HS-27A (cell line): ENCODE results near the gene HOXB9.

ENCODE experiments used
- DNase-seq: peaks from one replicate; pipeline ENCODE4 v3.0.0-alpha.2; 2012; ENCODE audit warnings: low read depth, missing footprints

HOXB9 gene

GRCh38 chr17:48610282-48611211, 15.6 kb downstream of the HOXB9 start, which contains the start of gene HOXB7:
Gene HOXB7, minus strand, starts transcription at chr17:48611017. Its CDS starts 99 bp downstream, at chr17:48610918.
- DNase-seq = no peak

GRCh38 chr17:48609759-48610281, 16.3 kb downstream of the HOXB9 start:
- DNase-seq = no peak

- no peak for DNase-seq
Observed at GRCh38 chr17:48609033-48609432, 17.1 kb downstream of the HOXB9 start.

GRCh38 chr17:48608494-48608834, 17.7 kb downstream of the HOXB9 start:
- no peak for DNase-seq

GRCh38 chr17:48606892-48607614, 19.1 kb downstream of the HOXB9 start:
- DNase-seq = no peak

- DNase-seq = no peak
Observed at GRCh38 chr17:48605991-48606891, 19.9 kb downstream of the HOXB9 start.

GRCh38 chr17:48605409-48605919, 20.7 kb downstream of the HOXB9 start:
- no peak for DNase-seq

GRCh38 chr17:48604770-48605329, 21.3 kb downstream of the HOXB9 start, which contains the start of gene HOXB6:
Gene HOXB6, minus strand, starts transcription at chr17:48604986. Its CDS starts 6,836 bp downstream, at chr17:48598150.
- no peak for DNase-seq

- DNase-seq = no peak
Observed at GRCh38 chr17:48603959-48604769, 22.0 kb downstream of the HOXB9 start.

GRCh38 chr17:48601539-48602425, 24.4 kb downstream of the HOXB9 start:
- no peak for DNase-seq

GRCh38 chr17:48601207-48601538, 25.0 kb downstream of the HOXB9 start:
- no peak for DNase-seq

- DNase-seq = no peak
Observed at GRCh38 chr17:48600244-48601098, 25.7 kb downstream of the HOXB9 start.

- no peak for DNase-seq
Observed at GRCh38 chr17:48599354-48599753, 26.8 kb downstream of the HOXB9 start.

GRCh38 chr17:48598736-48599135, 27.4 kb downstream of the HOXB9 start:
- DNase-seq = no peak

GRCh38 chr17:48597778-48598631, 28.2 kb downstream of the HOXB9 start:
- DNase-seq = no peak

GRCh38 chr17:48597528-48597777, 28.7 kb downstream of the HOXB9 start:
- no peak for DNase-seq

GRCh38 chr17:48596735-48597527, 29.2 kb downstream of the HOXB9 start:
- no peak for DNase-seq
